Fibroblast of skin of back (primary cell): ENCODE results near the gene KAZN.

Experiments
- DNase-seq: peaks from one replicate; pipeline ENCODE4 v3.0.0-alpha.2; 2013

The KAZN gene

DNA sequence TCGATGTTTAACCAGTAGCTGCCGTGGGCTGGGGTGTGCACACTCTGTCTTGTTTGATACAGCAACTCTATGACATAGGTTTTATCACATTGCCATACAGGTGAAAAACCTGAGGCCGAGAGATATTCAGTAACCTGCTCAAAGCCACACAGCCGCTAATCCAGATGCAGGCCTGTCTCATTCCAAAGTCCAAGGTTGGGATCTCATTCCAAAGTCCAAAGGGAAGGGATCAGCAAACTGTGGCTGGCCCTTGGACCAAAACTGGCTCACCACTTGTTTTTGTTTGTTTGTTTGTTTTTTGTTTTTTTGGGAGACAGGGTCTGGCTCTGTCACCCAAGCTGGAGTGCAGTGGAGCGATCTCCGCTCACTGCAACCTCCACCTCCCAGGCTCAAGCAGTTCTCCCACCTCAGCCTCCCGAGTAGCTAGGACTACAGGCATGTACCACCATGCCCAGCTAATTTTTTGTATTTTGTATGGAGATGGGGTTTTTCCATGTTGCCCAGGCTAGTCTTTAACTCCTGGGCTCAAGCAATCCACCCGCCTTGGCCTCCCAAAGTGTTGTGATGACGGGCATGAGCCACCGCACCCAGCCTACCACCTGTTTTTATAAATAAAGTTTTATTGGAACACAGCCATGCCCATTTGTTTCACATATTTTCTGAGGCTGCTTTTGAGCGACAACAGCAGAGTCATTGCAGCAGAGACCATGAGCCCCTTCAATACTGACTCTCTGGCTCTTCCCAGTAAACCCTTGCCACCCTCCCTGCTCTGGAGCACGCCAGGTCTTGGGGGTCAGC is 391.6 kb downstream of the KAZN start:
- no peak for DNase-seq

DNA sequence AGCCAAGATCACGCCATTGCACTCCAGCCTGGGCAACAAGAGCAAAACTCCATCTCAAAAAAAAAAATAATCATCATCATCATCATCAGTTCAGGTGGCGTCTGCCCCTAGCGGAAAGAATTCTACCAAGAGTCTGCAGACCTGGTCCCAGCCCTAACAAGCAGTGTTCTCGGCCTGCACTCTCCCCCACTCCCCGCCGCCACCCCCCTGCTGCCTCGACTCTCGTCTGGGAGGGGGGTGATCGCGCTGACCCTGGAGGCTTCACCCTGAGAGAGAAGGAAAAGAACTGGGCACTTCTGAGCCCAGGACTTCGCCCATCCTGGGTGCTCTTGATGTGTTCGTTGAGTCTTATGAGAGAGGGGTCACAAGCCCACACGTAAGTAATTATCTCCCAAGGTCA is 394.9 kb downstream of the KAZN start:
- no peak for DNase-seq

DNA sequence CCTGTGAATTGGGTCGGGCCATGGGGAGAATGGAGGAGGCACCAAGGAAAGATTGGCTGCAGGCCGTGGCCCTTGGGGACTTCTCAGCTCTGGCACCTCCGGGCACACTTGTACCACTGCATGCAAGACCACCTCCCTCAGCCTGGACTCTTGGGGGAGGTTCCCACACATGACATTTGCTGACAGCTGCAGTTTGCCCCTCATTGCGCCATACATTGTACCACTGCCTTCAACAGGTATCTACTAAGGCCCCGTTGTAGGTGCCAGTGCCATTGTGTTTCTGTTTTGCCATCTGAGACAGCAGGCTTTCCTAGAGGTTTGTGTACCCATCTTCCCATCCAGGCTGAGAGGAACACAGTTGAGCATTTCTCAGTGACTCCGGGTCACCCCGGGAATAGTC is 395.7 kb downstream of the KAZN start:
- DNase-seq = no peak

DNA sequence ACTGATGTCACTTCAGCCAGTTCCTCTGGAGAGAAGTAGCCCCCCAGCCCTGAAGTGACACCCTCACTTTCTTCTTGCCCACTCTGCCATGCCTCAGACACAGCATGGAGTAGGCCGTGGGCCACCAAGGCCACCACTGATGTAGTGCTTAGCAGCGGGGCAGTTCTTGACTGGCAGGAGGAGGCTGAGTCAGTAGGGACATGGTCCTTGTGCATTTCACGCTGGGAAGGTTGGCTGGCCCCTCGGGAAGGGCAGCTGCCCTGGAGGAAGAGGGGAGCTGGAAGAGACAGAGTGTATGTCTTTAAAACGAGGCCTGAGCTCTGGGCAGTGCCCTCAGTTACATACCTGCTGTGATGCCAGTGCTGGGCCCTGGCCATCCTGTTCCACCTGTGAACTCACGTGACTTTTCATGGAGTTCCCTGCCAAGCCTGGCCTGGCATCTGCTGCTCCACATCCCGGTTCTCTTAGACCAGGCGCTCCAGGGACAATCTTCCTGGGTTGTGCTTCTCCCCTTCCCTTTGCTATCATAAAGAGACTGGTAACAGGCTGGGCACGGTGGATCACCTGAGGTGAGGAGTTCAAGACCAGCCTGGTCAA is 396.5 kb downstream of the KAZN start:
- no peak for DNase-seq

DNA sequence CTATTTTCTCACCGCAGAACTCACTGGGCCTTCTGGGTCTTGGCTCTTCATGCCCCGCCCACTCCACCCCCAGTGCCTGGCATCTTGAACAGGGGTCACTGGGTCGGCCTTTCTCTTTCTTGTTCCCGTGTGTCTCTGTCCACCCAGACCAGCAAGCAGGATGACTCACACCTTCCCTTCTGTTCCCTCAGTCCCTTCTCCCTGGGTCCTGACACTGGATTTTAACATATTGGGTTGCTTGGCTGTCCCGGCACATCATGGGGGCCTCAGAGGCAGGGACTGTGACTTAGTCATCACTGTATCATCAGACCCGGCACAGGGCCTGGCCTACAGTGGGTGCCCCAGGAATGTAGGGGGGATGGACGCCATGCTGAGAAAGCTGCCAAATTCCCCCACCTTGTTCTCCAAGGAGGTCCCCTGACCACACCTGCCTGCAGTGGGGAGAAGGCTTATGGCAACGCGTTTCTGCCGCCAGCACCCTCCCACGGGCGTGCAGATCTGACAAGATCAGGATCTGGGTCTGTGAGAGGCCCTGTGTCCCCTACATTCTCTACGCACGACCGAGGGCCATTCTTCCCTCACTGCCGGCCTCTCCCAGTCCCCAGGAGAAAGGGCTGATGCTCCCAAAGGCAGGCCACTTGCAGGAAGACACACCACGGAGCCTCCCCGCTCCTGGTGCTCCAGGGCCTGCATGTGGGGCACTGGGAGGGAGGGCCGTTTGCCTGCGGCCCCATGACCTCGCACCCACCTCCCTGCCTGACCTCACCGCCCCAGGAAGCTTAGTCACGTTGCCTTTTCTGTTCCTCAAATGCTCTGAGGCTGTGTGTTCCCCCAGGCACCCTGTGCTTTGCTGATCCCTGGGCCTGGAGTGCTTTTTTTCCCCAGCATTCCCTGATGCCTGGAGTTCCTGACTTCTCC is 397.9 kb downstream of the KAZN start:
- peak; percentile 91 for DNase-seq

DNA sequence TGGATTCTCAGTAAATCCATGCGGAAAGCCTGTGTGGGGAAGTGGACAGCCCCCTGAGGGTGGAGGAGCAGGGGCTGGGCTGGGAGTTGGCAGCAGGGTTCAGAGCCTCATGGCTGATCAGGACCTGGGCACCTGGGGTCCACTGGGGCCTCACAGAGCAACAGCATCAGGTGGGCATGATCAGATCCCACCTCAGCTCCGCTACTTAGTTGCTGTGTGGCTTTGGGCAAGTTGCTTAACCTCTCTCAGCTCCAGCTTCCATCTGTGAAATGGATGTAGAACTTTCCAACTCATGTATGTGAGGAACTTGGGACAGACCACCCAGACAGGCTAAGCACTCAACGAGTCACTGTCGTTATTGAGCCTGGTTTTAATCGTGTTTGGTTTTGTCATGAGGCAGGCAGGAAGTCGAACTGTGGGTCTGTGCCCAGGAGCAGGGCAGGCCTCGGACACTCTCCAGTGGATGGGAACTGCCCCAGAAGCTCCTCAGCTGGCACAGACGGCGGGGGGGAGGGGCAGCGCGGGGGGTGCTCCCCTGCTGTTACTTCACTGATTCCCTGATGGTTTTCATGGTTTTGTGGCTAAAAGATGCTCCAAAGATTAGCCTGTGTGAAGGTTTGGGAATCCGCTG is 399.3 kb downstream of the KAZN start:
- DNase-seq = peak; percentile 63

DNA sequence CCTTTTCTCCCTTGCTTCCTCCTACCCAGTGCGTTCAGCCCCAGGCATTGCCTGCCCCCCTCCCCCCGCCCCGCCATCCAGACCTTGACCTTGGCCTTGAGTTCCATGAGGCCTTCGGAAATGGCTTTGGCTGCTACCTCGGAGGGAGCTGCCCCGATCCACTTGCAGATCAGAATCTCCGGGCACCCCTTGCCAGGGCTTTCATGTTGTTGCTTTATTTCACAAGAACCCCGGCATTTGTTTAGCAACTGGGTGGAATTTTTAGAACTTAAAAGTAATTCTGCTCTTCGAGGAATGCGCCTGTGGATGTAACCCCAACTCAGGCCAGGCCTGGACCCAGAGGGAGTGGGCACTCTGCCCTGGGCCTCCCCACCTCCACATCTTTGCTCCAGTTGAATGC is 401.0 kb downstream of the KAZN start:
- no peak for DNase-seq

DNA sequence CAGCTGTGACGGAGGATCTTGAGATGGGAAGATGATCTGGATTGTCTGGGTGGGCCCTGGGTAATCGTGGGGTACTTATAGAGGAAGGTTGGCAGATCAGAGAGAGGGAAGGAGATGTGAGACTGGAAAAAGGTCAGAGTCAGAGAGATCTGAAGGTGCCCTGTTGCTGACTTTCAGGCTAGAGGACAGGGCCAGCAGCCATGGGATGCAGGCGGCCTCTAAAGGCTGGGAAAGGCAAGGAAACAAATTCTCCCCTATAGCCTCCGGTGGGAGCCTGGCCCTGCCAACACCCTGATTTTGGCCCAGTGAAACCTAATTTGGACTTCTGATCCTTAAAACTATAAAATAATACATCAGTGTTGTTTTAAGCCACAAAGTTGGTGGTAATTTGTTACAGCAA is 401.5 kb downstream of the KAZN start:
- no peak for DNase-seq

DNA sequence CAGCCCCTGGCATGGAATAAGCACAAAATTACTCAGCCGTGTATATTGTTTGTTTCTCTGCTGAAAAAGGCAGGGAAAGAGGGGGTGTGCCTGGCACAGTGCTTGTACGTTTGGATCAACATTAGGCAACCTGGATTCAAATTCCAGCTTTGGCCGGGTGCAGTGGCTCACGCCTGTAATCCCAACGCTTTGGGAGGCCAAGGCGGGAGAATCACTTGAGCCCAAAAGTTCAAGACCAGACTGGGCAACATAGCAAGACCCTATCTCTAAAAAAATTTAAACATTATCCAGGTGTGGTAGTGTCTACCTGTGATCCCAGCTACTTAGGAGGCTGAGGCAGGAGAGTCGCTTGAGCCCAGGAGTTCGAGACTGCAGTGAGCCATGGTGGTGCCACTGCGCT is 402.2 kb downstream of the KAZN start:
- no peak for DNase-seq

DNA sequence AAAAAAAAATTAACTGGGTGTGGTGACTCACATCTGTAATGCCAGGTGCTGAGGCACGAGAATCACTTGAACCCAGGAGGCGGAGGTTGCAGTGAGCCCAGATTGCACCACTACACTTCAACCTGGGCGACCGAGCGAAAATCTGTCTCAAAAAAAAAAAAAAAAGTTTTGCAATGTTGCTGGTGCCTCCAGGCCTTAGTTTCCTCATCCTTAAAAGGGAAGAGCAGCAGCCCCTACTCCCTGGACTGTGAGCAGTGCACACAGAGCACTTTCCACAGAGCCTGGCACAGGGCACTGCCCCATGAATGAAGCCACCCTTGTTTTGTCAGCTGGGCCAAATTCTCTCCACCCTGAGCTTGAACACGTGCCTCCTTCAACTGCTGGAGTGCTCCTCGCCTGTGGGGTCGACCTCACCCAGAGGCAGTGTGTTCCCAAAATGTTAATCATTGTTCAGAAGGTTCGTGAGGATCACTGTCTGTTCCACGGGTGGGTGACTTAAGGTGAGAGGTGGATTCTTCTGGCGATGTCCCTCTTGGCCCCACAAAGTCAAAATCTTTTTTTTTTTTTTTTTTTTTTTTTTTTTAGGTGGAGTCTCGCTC is 402.9 kb downstream of the KAZN start:
- no peak for DNase-seq

DNA sequence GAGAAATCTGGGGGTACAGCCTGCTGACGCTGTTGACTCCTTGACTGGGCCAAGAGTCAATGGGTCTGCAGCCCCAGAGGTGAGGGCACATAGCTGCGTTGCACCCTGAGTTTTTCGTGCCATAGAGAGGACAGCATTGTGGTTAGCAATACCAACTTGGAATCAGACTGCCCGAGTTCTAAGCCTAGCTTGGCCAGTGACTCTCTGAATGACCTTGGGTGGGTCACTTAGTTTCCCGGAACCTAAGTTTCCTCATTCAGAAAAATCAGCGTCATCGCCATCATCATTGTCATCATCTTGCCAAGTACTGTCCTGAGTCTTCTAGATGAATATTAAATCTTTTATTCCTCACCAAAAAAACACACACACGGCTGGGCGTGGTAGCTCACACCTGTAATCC is 403.8 kb downstream of the KAZN start:
- DNase-seq = no peak

DNA sequence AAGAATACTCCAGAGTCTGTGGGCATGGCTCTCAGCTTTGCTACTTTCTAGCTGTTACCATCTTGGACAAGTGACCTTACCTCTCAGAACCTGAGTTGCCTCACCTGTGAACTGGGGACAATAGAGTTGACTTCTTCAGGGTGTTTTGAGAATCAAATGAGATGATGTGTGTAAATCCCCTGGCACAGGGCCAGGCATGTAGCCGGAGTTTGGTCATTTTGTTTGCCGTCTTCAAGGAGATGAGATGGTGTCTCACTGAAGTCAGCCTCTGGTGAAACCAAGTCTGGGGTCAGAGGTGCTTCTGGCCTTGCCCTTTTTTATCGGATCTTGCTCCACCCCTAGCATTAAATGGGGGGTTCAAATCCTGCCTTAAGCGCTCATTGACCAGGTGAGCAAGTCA is 405.9 kb downstream of the KAZN start:
- DNase-seq = no peak

DNA sequence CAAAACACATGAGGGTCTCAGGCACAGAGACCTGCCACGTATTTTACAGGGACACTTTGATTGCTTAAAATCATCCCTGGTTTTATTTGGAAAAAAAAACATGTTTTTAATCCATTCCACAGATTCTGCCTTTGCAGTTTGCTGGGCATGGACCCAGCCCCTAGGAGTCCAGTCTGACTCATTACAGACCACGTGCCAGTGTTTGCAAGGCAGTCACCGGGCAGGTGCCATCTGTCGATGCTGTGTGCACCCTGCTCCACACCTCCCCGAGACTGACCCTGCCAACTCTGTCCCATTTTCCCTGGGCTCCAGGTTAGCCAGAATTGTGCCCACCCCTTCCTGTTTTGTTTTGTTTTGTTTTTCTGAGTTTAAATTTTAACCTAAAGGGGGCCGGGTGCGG is 406.6 kb downstream of the KAZN start:
- DNase-seq = no peak

DNA sequence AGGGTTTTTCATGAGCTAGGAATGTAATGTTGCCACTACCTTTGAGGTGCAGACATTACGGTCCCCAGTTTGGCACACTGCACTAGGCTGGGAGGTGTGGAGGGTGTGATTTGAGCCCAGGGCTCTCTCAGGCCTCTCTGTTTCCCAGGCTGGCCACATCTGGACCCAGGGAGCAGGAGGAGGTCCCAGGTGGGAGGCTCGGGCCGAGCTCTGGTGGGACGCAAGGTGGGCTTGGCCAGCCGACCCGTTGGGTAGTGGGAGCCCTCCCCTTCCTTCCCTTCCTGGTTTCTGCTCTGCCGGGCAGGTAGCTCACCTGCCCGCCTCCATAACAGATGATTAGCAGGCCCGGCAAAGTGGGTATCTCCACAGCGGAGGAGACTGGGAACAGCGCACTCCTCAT is 408.9 kb downstream of the KAZN start:
- no peak for DNase-seq

DNA sequence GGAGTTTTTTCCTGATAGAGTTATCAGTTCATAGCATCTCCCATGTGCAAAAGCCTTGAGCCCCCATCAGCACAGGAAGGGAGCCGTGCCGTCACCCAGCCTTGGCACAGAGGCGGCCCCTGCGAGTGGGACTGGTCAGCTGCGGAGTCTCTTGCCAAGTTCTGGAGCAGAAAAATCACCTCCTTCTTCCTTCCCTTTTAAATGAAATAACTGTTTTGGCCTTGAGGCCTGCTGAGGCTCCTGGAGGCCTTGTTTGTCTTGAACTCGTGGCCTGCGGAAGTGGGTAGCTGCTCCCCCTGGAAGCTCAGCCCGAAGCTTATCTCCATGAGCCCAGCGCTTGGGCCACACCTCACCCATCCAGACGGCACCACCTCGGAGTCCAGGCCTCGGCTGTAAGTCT is 409.4 kb downstream of the KAZN start:
- no peak for DNase-seq

DNA sequence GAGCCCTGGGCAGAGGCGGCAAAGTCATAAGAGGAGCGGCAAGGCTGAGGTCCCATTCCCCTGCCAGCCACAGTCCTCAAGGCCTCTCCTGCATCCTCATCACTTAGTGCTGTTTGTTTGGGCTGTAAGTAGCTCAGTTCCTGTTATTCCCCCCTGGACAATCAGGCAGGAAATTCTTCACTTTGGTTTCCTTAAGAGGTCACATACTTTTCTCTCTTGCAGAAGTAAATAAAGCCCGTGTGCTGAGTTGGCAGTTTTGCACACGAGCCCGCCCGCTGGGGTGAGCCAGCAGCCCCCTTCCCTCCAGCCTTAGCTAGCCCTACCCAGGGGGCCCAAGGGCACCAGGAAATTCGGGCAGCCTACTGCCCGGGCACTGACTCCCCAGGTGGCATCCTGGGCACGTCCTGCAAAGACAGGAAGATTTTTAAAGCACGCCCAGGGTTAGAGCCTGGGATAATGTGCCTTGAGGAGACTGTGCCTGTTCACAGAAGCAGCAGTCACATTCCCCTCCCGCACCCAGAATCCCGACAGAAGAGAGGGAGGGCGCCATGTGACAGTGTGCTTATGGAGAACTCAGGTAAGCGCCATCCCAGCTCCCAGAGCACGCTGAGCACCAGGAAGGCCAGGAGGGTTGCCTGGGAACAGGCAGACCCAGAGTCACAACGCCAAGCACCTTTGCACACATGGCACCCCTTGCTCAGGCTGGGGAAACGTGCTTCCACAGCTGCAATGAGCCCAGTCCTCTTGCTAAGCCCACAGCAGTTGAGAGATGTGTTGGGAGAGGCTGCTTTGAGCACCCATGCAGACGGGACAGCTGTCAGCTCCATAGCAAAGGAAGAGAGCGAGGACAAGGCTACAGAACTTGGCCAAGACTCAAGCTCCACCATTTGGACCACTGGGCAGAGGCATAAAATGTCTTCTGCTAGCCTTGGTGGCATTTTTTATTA is 410.6 kb downstream of the KAZN start:
- DNase-seq = peak; percentile 43

DNA sequence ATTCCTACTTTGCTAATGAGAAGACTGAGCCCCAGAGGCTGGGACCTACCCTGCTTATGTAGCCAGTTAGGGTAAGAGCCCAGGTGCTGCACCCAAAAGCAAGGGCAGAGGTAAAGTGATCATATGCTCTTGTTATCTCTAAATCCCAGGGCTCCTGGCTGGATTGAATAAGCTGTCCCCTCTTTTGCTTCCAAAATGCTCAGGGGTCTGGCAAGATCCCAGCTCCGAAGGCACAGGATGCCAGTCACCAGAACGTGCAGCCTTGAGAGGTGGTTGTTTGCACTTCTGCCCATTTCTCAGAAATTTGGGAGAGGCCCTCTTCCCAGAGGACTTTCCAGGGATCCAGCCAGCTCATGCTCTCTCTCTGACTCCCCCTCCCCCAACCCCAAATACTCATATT is 412.7 kb downstream of the KAZN start:
- no peak for DNase-seq

DNA sequence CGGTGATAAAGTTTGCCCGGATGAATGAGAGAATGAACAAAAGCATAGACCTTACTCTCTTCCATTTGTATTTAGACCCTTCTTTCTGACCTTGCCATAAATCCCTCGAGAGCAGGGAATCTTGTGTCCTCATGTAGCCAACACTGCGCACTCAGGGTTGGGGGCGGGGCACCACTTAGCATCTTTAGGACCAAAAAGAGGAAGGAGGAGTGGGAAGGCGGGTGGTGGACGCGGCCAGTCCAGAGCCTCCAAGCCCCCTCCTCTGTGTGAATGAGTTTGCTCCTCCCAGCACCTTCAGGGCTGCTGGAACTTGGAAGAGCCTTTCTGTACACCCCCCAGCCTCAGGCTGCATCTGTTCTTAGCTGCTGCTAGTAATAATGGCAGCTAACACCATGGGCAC is 413.2 kb downstream of the KAZN start:
- DNase-seq = no peak

DNA sequence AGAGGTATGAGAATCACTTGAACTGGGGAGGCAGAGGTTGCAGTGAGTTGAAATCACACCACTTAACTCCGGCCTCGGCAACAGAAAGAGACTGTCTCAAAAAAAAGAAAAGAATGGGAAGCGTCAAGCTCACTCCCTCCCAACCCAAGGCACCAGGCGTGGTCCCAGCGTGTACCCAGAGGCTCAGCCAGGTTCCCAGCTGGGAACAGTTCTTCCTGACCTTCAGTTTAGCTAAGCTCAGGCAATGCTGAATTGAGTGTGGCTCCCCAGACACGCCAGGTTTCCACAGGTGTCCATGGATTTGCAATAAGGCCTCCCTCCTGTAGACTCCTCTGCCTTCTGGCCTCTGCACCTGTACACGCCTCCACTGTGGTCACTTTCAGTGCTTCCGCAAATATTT is 414.3 kb downstream of the KAZN start:
- no peak for DNase-seq

DNA sequence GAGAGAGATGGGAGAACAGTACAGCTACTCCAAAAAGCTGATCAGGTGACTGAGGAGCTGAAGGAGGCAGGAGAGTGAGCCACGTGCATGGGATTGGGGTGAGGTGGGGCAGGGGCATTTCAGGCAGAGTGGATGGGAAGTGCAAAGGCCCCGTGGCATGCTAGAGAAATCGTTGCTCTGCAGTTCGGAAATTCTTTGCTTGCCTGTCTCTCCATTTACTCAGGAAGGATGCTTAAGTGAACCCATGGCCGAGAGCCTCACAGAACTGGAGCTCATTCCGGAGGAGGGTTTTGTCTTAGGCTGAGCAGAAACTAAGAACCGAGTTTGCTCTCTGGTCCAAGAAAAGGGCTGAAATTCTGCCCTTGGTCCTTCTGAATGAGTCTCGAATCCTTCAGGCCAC is 415.3 kb downstream of the KAZN start:
- no peak for DNase-seq

DNA sequence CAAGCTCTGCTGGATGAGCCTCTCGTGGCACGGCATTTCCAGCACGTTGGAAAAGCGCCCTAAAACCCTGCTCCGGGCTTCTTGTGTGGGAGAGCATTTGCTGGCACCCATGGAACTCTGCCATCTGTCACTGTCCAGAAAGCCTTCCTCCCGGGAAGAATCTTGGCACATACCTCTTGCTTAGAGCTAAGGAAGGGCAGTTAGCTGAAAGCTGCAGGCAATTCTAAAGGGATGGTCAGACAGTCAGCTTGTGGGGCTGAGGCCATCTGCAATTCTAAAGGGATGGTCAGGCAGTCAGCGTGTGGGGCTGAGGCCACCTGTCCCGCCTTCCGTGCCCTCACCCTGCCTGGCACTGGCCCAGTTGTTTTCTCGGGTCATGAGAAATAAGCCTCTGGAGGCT is 416.0 kb downstream of the KAZN start:
- DNase-seq = no peak

DNA sequence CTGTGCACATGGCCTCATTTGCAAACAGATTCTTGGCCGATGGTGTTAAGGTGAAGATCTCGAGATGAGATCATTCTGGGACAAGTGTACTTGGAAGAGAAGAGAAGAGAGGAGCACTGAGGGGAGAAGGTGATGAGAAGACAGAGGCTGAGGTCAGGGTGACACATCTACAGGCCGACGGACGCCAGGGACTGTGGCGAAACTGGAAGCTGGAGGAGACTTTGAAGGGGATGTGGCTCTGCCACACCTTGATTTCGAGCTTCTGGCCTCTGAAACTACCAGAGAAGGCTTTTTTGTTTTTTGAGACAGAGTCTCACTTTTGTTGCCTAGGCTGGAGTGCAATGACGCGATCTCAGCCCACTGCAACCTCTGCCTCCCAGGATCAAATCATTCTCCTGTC is 417.5 kb downstream of the KAZN start:
- DNase-seq = no peak
